ENCODE measurements around the gene GCK.

GRCh38 chr7:44145969-44146911 lies 43.0 kb downstream of the GCK start:
- TF ChIP-seq CTCF (IDR thresholded peaks at IDR 0.05) (no peak), POLR2A (IDR thresholded peaks at IDR 0.05) (no peak)

All from sigmoid colon (tissue), 3 donors.